ENCODE results near the gene ZNF574. TPM values are rescaled to one million over a fixed set of nuclear protein-coding genes. Genes with fewer than 3 reads are reported as not detected.
"Not testable (repeated sequence)": the region's sequence is repeated elsewhere in the genome, so short reads cannot be mapped to it uniquely, and the experiment has no call there.

The ZNF574 gene
- total RNA-seq, 1 experiment from 2014 or later = 11.8 TPM

GRCh38 chr19:42099336-42099925, 23.5 kb downstream of the ZNF574 start:
- DNase-seq (ENCODE audit: low spot score) = no peak

- DNase-seq (ENCODE audit: low spot score) = not testable (repeated sequence)
Observed at GRCh38 chr19:42100241-42100640, 24.3 kb downstream of the ZNF574 start.

GRCh38 chr19:42102877-42103276, 26.9 kb downstream of the ZNF574 start:
- no peak for DNase-seq (ENCODE audit: low spot score)

DNA sequence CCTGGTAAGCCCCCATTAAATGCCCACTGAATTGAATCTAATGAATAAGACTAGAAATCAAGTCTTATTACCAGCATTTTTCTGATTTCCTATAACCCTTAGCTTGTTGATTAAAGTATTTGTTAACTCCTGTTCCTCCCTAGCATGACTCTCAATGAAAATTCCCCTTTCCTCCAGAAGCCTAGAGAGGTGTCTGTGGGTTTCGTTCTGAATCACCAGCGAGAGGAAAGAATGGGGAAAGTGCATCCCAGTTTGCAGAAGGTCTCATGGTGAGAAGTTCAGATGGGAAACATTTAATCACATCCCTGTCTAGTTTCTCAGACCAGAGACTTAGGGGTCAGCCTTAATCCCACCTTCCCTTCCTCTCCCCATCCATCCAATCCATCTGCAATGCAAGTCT, 29.4 kb downstream of the ZNF574 start:
- DNase-seq (ENCODE audit: low spot score) = no peak

DNA sequence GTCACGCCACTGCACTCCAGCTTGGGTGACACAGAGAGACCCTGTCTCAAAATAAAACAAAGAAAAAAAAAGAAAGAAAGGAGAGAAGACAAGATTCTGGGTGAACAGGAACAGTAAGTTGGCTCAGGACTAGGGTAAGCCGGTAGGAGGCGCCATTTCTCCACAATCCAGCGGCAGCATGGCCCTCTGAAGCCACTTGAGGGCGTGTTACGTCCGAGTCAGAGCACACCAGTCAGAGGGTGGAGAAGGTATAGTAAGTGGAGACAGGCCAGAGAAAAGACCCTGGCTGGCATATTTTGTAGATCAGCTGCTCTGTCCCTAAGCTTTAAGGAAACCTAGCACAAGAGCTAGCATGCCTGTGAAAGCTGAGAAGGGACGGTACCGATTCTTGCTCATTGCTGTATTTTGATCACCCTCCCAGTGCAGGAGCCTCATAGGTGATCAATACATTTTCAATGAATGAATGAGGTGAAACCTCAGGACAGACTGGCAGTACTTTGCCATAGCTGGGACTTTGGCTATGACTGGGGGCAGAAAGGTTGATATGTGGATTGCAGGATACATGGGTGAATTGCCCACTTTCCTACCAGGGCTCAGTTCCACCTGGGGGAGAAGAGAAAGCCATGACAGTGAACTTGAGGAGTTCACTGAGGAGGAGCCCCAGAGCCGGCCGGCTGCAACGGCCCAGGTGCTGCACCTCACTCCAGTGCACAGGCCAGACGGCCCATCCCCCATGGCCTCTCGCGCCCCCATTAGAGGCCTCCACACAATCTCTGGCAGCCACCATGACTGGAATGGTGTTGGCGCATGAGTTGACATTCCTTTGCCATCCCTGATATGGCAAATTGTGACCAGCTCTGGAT, 32.8 kb downstream of the ZNF574 start:
- DNase-seq (ENCODE audit: low spot score) = peak; percentile 87

DNA sequence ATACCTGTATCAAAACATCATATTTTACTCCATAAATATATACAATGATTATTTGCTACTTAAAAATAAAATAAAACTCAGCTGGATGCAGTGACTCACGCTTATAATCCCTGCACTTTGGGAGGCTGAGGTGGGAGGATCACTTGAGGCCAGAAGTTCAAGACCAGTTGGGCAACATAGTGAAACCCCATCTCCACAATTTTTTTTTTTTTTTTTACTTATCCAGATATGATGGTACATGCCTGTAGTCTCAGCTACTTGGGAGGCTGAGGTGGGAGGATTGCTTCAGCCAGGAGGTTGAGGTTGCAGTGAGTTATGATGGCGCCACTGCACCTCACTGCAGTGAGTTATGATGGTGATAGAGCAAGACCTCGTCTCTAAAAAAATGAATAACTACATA, 33.9 kb downstream of the ZNF574 start:
- no peak for DNase-seq (ENCODE audit: low spot score)

GRCh38 chr19:42110658-42111057, 34.7 kb downstream of the ZNF574 start:
- DNase-seq (ENCODE audit: low spot score) = no peak

DNA sequence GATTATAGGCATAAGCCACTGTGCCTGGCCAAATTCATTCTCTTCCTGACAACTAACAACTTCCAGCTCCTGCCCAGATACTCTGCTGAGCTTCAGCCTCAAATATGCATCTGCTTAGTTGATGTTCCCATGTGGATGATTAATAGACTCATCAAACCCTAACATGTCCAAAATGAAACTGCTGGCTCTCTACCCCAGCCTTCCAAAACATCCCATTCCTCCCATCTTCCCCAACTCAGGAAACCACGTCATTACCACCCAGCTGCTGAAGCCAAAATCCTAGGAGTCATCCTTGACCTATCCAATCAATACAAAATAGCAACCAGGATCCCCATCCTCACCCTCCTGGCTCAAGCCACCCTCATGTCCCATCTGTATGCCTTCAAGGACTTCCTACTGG, 35.4 kb downstream of the ZNF574 start:
- DNase-seq (ENCODE audit: low spot score) = no peak

GRCh38 chr19:42111811-42112210, 35.8 kb downstream of the ZNF574 start:
- DNase-seq (ENCODE audit: low spot score) = peak; percentile 23

DNA sequence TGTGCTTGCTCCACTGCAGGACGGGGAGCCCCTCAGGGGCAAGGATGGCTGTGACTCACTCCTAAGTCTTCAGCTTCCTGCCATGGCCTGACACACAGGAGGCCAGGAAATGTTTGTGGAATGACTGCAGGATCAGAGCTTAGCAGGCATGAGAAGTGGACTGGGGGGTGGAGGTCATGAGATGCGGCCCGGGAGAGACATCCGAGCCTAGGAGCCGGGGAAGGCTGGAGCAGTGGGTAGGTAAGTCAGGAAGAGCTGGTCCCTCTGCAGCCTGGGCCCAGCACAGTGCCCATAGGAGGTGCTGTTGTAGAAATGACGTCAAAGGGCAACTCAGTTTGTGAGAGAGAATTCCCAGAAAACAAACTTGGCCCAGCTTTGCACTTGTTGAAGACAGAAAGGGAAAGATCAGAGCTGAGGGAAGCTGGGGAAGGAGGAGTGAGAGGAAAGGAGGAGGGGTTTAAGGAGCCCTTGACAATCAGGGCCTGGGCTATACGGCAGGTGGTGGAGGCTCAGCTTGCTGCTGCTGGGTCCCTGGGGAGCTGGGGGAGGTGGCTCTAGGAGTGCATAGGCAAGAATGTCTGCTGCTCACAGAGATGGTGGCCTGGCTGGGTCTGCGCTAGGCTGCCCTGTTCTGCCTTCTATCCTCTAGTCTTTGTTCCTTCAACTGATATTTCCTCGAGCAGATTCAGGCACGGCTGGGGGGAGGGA, 37.8 kb downstream of the ZNF574 start:
- DNase-seq (ENCODE audit: low spot score) = peak; percentile 88

DNA sequence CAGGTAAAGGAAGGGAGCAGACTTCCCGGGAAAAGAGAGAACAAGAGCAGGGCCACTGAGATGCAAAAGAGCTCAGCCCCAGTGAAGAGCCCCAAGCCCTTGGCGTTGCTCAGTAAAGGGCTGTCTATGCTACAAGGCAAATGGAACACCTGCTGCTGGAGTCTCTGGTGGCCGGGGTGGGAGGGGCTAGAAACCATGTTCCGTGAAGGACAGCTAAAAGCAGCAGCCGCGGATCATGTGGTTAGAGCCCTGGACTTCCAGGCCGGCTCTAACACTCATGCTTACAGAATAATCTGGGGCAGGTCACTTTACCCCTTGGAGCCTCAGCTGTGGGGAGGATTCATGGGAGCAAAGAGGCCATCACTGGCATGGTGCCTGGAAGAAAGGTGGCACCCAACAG, 38.4 kb downstream of the ZNF574 start:
- no peak for DNase-seq (ENCODE audit: low spot score)

GRCh38 chr19:42115219-42115618, 39.3 kb downstream of the ZNF574 start:
- DNase-seq (ENCODE audit: low spot score) = no peak

GRCh38 chr19:42115705-42116104, 39.7 kb downstream of the ZNF574 start:
- DNase-seq (ENCODE audit: low spot score) = no peak

GRCh38 chr19:42116308-42117075, 40.5 kb downstream of the ZNF574 start:
- DNase-seq (ENCODE audit: low spot score) = no peak

DNA sequence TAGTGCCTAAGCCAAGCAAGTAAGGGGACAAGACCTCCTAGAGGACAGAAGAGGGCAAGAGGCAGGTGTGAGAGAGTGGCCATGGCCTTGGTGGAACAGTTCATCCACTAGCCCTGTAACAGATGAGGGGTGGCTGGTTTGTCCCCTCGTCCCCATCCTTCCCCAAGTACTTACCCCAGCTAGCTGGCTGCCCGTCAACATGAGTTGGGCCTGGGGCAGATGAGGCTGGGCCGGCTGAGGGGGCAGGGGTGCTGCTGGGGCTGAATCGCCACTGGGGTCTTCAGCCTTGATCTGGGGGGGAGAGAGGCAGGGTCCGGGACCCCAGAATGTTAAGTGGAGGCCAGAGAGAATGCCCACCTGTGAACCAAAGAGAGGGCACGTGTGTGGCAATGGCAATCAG, 41.1 kb downstream of the ZNF574 start:
- no peak for DNase-seq (ENCODE audit: low spot score)

- no peak for DNase-seq (ENCODE audit: low spot score)
Observed at GRCh38 chr19:42120276-42120980, 44.5 kb downstream of the ZNF574 start.

DNA sequence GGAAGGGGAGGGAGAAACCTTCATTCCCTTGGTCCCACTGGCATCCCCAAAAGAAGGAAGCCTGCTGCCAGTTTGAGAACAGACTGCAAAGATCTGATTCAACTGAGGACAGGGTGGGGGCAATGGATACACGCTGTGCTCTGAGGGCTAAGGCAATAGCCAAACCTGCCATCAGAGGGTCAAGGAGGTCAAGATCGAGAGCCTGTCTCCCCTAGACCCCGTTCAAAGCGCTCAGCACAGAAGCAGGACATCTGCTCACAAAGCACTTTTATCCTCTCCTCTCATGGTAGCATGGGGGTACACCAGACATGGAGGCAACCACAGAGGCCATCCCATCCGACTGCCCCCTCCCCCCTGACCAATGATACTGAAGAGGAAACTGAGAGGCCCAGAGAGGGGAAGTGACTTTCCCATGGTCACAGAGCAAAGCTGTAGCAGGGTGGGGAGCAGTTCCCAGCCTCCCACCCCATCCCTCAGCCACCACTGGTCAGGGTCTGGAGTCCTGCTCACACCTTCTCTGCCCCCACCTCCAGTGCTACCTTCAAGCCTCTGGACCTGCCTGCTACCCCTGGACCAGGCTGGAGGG, 45.2 kb downstream of the ZNF574 start:
- no peak for DNase-seq (ENCODE audit: low spot score)

GRCh38 chr19:42121656-42122069, 45.7 kb downstream of the ZNF574 start:
- peak; percentile 24 for DNase-seq (ENCODE audit: low spot score)

GRCh38 chr19:42122691-42123607, 47.0 kb downstream of the ZNF574 start:
- DNase-seq (ENCODE audit: low spot score) = no peak

- no peak for DNase-seq (ENCODE audit: low spot score)
Observed at GRCh38 chr19:42123765-42124164, 47.8 kb downstream of the ZNF574 start.
